ENCODE results near the gene ABCA12. TPM values are rescaled to one million over a fixed set of nuclear protein-coding genes. Genes with fewer than 3 reads are reported as not detected.
"Not testable (repeated sequence)": the region's sequence is repeated elsewhere in the genome, so short reads cannot be mapped to it uniquely, and the experiment has no call there.

ABCA12 gene
- total and polyA plus RNA-seq, 12 donors, result under 0.01 to 0.04 TPM; not detected in 10

GRCh38 chr2:215178121-215178520 lies 39.7 kb upstream of the ABCA12 start:
- no peak overlapping the region for H3K27ac ChIP-seq
- no peak for TF ChIP-seq POLR2A (IDR thresholded peaks at IDR 0.05)
- TF ChIP-seq, protein P1, sequence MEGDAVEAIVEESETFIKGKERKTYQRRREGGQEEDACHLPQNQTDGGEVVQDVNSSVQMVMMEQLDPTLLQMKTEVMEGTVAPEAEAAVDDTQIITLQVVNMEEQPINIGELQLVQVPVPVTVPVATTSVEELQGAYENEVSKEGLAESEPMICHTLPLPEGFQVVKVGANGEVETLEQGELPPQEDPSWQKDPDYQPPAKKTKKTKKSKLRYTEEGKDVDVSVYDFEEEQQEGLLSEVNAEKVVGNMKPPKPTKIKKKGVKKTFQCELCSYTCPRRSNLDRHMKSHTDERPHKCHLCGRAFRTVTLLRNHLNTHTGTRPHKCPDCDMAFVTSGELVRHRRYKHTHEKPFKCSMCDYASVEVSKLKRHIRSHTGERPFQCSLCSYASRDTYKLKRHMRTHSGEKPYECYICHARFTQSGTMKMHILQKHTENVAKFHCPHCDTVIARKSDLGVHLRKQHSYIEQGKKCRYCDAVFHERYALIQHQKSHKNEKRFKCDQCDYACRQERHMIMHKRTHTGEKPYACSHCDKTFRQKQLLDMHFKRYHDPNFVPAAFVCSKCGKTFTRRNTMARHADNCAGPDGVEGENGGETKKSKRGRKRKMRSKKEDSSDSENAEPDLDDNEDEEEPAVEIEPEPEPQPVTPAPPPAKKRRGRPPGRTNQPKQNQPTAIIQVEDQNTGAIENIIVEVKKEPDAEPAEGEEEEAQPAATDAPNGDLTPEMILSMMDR (IDR thresholded peaks at IDR 0.05), result no peak
- no peaks in the 10 kb centered on the region for H3K4me1 ChIP-seq (replicated peaks in 1 of 2)
- no peaks in the 10 kb centered on the region for H3K36me3 ChIP-seq (replicated peaks in 1 of 2)
- no peak for DNase-seq
- no peaks in the 10 kb centered on the region for H3K27me3 ChIP-seq
- 79 to 87% (median 85%) methylated on average over 4 of the region's 4 CpGs for WGBS, 4 donors
- no peak overlapping the region for H3K4me3 ChIP-seq
- H3K9me3 ChIP-seq (replicated peaks in 1 of 3), result peaks cover 0 to 6% (median 0%) of the 10 kb centered on the region in 3 donors
- intact Hi-C loops (cut with DNase I), result no loop called here

DNA sequence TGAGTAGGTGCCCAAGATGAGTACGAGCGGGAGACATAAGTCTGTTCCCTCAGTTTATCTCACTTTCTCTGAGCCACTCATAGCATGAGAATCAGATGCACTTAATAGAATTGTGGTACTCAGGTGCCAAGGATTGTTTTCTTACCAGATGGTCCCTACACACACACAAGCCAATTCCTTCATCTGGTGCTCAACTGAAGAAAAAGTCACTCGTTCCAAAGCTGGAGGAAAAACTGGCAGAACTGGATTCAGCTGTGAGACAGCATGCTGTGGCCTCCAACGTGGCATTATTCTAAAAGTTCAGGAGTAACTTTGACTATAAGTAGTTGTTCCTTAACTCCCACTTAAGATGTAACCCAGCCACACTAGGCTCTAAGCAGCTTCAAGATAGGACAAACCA lies 33.4 kb upstream of the ABCA12 start:
- H3K4me3 ChIP-seq, result no peak overlapping the region
- intact Hi-C loops (cut with DNase I), result no loop called here
- H3K36me3 ChIP-seq (replicated peaks in 1 of 2), result no peaks in the 10 kb centered on the region
- H3K4me1 ChIP-seq (replicated peaks in 1 of 2), result no peaks in the 10 kb centered on the region
- H3K27me3 ChIP-seq, result no peaks in the 10 kb centered on the region
- no peak for DNase-seq
- H3K9me3 ChIP-seq (replicated peaks in 1 of 3), result no peaks in the 10 kb centered on the region
- 74 to 87% (median 82%) methylated on average over 4 of the region's 4 CpGs for WGBS, 4 donors
- no peak overlapping the region for H3K27ac ChIP-seq
- TF ChIP-seq, protein P1 (IDR thresholded peaks at IDR 0.05), result no peak
- TF ChIP-seq POLR2A (IDR thresholded peaks at IDR 0.05), result no peak

DNA sequence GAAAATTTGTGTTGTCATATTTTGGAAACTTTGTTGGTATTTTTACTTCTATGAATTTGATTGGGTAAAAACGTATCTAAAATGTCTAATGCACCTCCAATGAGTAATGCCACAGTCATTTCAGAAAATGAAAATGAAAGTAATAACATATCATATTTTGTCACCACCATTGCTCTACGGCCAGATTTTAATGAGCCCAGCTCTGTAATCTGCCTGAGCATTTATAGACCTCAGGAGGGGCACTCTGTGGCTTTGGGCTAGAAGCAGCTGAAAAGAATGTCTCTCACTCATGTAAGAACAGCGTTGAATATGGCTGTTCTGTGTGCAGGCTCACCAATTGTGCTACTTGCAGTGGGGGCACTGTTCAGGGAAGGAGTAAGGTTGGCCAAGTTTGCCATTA lies 32.7 kb upstream of the ABCA12 start:
- H3K4me3 ChIP-seq, result peak overlapping the region in 1 of 4 donors; percentile 45
- intact Hi-C loops (cut with DNase I), result no loop called here

GRCh38 chr2:215166505-215166904 lies 28.1 kb upstream of the ABCA12 start:
- DNase-seq; H3K4me1 ChIP-seq (replicated peaks in 1 of 2); H3K36me3 ChIP-seq (replicated peaks in 1 of 2); intact Hi-C loops (cut with DNase I); H3K27ac ChIP-seq; H3K4me3 ChIP-seq; H3K9me3 ChIP-seq (replicated peaks in 1 of 3); H3K27me3 ChIP-seq: not testable (repeated sequence)
- 44 to 75% (median 70%) methylated on average over 2 of the region's 2 CpGs for WGBS, 4 donors

More for the DNA sequence above, 32.7 kb upstream of the ABCA12 start:
- no peaks in the 10 kb centered on the region for H3K4me1 ChIP-seq (replicated peaks in 1 of 2)
- no peak overlapping the region for H3K27ac ChIP-seq
- no peaks in the 10 kb centered on the region for H3K9me3 ChIP-seq (replicated peaks in 1 of 3)
- H3K36me3 ChIP-seq (replicated peaks in 1 of 2), result no peaks in the 10 kb centered on the region
- no peak for DNase-seq
- 26 to 35% (median 30%) methylated on average over 3 of the region's 3 CpGs for WGBS, 4 donors
- TF ChIP-seq, protein P1 (IDR thresholded peaks at IDR 0.05), result no peak
- no peak for TF ChIP-seq POLR2A (IDR thresholded peaks at IDR 0.05)
- H3K27me3 ChIP-seq, result no peaks in the 10 kb centered on the region

DNA sequence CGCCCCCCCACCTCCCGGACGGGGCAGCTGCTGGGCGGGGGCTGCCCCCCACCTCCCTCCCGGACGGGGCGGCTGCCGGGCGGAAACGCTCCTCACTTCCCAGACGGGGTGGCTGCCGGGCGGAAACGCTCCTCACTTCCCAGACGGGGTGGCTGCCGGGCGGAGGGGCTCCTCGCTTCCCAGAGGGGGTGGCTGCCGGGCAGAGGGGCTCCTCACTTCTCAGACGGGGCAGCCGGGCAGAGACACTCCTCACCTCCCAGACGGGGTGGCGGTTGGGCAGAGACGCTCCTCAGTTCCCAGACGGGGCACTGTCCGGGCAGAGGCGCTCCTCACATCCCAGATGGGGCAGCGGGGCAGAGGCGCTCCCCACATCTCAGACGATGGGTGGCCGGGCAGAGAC lies 24.9 kb upstream of the ABCA12 start:
- intact Hi-C loops (cut with DNase I); H3K36me3 ChIP-seq (replicated peaks in 1 of 2); H3K27me3 ChIP-seq; H3K27ac ChIP-seq; H3K4me1 ChIP-seq (replicated peaks in 1 of 2); DNase-seq; H3K4me3 ChIP-seq; H3K9me3 ChIP-seq (replicated peaks in 1 of 3): not testable (repeated sequence)
- WGBS, 4 donors, result 80 to 97% (median 96%) methylated on average over 1 to 31 of the region's 31 CpGs
